MV-4-11 (cell line): ENCODE data around the gene SGSM1.
A peak's percentile ranks its signal among the peaks of the same experiment; 100 is the strongest.
"Not testable (repeated sequence)": the region's sequence is repeated elsewhere in the genome, so short reads cannot be mapped to it uniquely, and the experiment has no call there.

ENCODE experiments used
- DNase-seq: peaks from one replicate; lab custom pipeline; 2025; lab: John Stamatoyannopoulos, UW

The SGSM1 gene

GRCh38 chr22:24894220-24894975 lies 88.4 kb downstream of the SGSM1 start:
- peak; percentile 95 for DNase-seq

DNA sequence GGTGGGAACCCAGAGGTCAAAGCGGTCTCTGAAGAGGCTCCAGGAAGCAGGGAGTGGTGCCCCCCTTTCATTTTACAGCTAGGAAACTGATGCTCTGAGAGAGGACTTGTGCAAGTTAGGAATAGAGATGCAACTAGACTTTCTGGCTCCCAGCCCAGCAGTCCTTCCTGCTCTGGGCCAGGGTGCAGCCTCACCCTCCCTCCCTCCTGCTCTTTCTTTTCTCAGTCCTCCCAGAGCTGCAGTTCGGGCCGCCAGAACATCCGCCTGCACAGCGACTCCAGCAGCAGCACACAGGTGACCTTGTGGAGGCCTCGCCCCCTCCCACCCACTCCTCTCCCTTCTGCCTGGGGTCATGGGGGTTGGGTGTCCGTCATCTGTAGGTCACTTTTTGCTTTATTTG lies 89.0 kb downstream of the SGSM1 start:
- peak; percentile 48 for DNase-seq

DNA sequence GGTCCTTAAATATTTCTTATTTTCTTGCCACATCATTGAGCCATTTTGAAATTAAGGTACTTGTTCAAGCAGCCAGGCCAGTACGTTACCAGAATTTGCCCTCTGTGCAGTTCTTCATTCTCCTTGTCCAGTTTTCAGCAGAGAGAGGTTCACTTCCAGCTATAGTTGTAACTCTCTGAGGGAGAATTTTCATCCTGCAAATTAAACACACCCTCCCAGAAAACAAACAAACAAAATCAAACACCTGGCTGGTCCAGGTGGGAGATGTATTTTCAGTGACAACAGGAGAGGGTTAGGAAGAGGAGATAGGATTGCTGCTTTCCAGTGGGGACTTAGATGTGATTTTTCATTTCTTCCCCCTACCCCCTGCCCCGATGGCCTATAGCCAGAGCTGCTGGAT lies 95.4 kb downstream of the SGSM1 start:
- no peak for DNase-seq

DNA sequence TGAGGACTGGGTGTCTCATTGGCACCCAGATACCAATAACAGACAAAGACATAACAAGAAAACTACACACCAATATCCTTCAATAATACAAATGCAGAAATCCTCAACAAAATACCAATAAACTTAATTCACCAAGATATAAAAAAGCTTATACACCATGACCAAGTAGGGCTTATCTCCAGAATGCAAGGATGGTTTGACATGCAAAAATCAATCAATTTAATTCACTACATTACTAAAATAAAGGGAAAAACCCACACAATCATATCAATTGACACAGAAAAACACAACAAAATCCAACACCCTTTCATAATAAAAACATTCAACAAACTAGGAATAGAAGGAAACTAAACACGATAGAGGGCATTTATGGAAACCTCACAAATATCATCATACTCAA lies 99.9 kb downstream of the SGSM1 start:
- DNase-seq: no peak

DNA sequence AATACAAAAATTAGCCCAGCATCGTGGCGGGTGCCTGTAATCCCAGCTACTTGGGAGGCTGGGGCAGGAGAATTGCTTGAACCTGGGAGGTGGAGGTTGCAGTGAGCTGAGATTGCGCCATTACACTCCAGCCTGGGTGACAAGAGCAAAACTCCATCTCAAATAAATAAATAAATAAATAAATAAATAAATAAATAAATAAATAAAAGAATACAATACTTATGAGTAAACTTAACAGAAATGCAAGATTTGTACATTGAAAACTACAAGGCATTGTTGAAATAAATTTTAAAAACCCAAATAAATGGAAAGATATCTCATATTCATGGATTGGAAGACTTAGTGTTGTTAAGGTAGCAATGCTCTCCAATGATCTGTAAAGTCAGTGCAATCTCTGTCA lies 101.1 kb downstream of the SGSM1 start:
- DNase-seq: not testable (repeated sequence)

DNA sequence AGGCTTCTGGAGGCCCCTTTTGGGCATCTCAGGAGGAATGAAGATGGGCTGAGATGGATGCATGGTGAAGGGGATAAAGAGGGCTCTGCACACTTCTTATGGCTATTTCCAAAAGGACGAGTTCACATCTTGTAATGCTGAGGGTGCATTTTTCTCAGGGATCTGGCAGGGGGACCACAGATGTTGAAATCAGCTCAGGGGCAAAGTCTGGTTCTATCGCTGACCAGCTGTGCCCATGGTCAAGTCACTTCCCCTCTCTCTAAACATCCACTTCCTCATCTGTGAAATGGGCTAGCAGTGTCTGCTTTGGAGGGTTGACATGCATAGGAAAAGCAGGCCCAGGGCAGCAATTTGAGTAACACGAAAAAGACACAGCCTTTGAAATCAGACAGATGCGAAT lies 114.0 kb downstream of the SGSM1 start:
- DNase-seq: peak; percentile 13

GRCh38 chr22:24925586-24926427 lies 119.8 kb downstream of the SGSM1 start:
- DNase-seq: no peak

- DNase-seq: no peak
These were observed 120.4 kb downstream of the SGSM1 start for GRCh38 chr22:24926428-24926725.

- DNase-seq: peak; percentile 46
These were observed 121.0 kb downstream of the SGSM1 start for GRCh38 chr22:24926849-24927579.

GRCh38 chr22:24928322-24928721 lies 122.3 kb downstream of the SGSM1 start:
- no peak for DNase-seq

DNA sequence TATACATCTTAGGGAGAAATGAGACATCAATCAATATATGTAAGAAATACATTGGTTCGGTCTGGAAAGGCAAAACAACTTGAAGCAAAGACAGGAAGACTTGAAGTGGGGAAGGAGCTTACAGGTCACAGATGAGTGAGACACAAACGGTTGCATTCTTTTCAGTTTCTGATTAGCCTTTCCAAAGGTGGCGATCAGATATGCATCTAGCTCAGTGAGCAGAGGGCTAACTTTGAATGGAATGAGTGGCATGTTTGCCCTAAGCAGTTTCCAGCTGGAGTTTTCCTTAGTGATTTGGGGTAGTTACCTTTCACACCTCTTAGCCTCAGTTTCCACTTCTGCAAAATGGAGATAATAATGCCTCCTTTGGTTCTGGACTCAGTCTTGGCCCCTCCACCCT lies 124.7 kb downstream of the SGSM1 start:
- DNase-seq: no peak

DNA sequence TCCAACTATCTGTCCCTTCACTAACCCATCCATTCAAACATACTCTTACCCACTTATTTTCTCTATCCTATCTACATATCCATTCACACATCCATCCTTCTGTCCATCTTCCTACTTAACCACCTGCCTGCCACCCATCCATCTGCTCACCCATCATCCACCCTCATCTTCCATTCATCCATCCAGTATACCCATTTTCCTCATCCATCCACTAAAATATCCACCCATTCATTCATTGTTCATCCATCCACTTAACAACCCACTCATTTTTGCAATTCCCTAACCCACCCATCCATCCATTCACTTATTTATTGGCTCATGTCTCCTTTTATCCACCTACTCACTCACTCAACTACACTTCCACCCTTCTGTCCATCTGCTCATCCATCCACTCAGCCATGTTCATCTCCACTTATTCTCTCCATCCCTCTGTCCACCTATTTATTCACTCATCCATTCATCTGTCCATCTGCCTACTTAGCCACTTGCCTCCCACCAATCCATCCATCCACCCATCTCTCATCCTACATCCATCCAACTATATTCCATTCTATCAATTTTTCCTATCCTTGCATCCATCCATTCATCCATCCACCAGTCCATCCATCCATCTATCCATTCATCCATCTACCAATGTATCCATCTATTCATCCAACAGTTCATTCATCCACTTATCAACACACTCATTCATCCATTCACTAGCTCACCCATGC lies 129.9 kb downstream of the SGSM1 start:
- no peak for DNase-seq

GRCh38 chr22:24937114-24937513 lies 131.1 kb downstream of the SGSM1 start:
- peak; percentile 20 for DNase-seq

- DNase-seq: no peak
These were observed 132.8 kb downstream of the SGSM1 start for GRCh38 chr22:24938741-24939341.

DNA sequence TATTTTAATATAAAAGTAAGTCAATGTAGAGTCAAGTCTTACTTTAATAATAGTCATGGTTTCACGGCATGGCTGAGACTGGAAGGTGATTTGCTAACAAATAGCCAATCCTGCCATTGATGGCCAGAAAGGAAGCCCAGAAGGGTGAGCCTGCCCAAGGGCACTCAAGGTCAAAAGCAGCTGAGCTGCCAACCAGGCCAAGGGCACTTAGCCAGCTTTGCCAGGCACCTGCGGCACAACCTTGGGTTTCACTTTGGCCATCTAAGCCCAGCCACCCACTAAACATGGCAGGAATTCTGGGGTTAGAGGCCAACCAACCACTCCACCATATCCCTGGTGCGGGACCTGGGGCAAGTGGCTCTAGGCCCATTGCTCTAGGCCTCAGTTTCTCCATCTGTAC lies 136.3 kb downstream of the SGSM1 start:
- DNase-seq: no peak

GRCh38 chr22:24944217-24944937 lies 138.4 kb downstream of the SGSM1 start:
- DNase-seq: no peak

GRCh38 chr22:24945430-24945829 lies 139.4 kb downstream of the SGSM1 start:
- DNase-seq: no peak

GRCh38 chr22:24947383-24947782 lies 141.4 kb downstream of the SGSM1 start:
- DNase-seq: no peak

GRCh38 chr22:24947881-24948280 lies 141.9 kb downstream of the SGSM1 start:
- no peak for DNase-seq

DNA sequence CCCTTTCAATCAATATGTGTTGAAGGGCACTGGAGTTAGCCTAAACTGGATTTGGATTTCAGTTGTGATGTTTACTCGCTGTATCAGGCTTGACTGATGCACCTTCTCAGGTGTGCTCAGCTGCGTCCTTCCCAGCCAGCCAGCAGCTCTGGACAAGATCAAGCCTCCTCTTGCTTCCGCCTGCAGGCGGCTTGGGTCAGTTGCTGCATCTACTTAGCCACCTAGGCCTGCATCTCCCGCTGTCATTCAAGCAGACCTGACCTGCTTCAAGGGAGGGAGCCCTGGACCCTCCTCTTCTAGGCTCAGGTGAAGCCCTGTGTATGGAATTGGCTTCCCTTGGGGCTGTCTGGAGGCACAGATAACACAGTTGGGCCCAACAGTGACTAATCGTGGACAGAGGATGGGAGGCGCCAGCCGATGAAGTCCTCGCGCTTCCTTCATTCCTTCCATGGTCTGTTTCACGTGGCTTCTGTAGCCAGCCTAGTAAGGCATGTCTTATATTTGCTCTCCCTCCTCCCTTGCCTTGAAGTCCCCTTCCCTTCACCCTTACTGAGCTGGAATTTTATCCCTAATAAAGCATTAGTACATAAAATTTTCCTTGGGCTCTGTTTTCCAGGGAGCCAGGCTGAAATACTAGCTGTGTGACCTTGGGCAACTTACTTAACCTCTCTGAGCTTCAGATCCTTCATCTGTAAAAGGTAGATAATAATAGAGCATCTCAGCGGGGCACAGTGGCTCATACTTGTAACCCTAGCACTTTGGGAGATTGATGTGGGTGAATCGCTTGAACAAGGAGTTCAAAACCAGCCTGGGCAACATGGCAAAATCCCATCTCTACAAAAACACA lies 142.6 kb downstream of the SGSM1 start:
- no peak for DNase-seq
